T-helper 2 cell (primary cell): ENCODE measurements around the gene ADAM15.

ENCODE experiments used
- DNase-seq, 5 experiments: peaks; one replicate each; pipeline versions ENCODE4 v3.0.0 to v3.0.0-alpha.2; 2012 to 2022

ADAM15 gene

DNA sequence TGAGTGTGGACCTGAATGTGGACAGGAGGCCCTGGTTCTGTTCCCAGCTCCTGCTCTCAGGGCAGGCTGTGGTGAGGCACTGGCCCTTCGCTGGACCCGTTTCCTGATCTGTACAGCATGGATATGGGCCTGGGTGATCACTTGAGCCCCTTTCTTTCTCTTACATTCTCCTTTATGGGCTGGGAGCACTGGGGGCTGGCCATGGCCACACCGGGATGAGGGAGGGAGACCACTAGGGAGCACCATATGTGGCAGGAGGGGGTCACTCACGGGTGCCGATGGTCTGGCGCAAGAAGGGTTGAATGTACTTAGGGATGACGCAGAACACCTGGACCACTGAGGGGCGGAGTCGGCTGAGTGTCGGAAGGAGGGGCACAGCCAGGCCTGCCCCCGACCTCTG, 20.2 kb upstream of the ADAM15 start:
- no peak for DNase-seq

DNA sequence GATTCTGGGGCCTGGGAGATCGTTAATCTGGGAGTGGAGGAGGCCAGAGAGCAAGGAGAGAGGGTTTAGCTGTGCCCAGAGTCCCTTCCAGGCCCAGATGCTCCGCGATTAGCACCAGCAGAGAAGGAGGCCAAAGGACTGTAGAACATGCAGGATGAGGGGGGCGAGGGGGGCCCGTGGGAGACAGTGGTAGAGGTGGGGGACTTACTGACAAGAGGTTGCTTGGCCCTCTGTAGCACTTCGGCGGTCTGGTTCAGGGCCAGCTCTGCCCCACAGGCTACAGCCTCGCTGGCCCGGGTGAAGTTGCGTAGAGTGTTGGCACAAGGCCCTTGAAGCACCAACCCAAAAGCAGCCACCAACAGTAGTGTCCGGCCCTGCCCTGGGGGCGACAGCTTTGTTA, 18.2 kb upstream of the ADAM15 start:
- DNase-seq = no peak

DNA sequence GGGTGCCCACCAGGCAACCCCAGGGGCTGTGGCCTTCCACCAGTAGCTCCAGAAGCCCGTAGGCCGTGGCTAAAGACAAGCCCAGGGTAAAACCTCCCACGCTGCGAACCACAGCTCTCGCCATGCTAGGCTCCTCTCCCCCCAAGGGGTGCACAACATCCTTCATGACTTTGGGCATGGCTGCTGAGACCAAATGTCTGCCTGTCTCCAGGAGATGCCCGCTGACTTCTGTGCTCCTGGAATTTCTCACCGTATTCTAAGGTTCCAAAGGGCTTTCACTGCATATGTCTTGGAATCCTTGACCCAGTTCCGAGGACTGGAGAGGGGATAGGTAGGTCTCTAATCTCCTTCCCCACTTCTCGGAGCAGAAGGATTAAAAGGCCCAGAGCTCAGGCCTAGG, 17.6 kb upstream of the ADAM15 start, which contains the start of the genes DCST1 and DCST2:
DCST1 (plus strand) TSS at position 301 of the 400 bp plus-strand sequence. CDS start 213 bp downstream, outside the sequence.
DCST2 (minus strand) TSS at position 258 of the 400 bp plus-strand sequence; CDS start at position 178, 80 bp downstream.
- DNase-seq = no peak

- DNase-seq = no peak
Measured at GRCh38 chr1:155034318-155035208, 16.6 kb upstream of the ADAM15 start.

DNA sequence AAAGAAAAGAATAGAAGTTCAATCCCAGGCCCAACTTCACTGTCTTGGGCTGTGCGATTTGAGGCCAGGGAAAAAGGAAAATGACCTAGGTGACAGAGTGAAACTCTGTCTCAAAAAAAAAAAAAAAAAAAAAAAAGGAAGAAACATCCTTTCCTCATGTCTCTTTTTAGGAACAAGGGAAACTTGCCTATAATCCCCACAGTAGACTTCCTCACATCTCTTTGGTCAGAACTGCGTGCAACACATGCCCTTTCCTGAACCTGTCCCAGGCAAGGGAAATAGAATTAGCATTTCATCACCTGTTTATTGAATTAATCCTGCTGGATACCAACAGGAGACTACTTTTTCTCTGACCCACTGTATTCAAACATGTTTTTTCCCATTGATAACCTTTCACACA, 15.2 kb upstream of the ADAM15 start:
- DNase-seq = no peak

GRCh38 chr1:155037043-155037442, 14.1 kb upstream of the ADAM15 start:
- no peak for DNase-seq

DNA sequence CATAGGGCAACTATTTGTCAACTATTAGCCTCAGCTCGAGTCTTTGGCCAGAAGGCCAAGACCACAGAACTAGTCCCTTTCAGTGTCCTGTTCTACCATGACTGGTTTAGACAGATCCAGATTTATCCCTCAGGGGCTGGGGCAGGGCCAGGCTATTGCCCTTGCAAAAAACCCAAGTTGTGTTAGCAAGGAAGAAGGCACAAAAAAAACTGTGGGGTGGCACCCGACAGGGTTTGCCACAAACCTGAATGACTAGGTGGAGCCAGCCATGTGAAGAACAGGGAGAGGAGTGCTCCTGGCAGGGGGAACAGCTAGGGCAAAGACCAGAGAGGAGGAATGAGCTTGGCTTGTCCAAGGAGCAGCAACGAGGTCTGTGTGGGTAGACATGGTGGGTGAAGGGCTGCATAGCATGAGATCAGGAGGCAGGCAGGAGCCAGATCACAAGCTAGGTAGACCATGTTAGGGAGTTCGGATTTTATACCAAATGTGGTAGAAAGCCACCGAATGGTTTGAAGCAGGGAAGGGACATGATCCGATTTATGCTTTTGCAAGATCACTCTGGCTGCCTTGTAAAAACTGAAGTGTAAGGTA, 13.2 kb upstream of the ADAM15 start:
- no peak for DNase-seq

DNA sequence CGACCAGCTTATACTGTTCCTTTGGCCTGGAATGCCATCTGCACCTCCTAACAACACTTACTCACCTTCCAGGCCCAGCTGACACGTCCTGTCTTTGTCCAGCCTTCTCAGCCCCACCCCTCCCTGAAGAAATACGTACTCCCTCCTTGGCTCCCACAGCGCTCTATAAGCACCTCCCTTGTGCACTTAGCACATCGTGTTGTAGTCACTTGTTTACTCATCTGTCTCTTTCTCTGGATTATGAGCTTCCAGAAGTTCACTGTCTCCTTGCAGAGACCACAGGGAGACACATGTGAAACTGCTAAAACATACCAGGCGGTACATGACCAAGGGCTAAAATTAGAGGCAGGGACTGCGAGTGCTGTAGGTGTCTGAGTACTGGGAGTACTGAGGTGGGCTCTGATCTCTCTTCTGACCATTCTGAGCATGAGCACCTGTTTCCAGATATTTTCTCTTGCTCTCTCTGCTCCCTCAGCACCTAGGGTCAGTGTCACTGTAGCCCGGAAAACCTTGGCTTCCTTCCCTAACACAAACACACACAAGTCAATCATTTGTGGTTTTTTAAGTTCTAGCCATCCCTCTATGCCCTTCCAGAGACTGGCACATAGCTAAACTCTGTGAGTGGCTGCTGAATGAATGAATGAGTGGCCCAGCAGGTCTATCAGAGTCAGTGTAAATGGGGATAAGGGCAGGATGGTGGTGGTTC, 12.4 kb upstream of the ADAM15 start:
- DNase-seq = no peak

DNA sequence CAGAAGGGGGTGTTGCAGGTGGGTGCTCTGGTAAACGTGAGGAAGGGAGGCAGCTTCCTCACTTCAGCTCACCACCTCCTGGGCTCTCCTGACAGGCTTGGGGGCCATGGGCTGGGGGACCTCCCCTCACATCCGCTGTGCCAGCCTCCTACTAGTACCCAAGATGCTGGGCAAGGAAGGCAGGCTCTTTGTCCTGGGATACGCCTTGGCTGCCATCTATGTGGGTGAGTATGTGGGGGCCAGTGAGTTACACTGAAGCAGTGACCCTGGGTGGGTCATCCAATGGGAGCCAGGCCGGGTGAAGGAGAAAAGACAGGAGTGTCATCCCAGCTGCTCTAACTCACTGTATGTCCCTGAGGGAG, 11.8 kb upstream of the ADAM15 start:
- no peak for DNase-seq

GRCh38 chr1:155040358-155041093, 10.6 kb upstream of the ADAM15 start:
- no peak for DNase-seq

- no peak for DNase-seq
Measured at GRCh38 chr1:155042789-155043188, 8.3 kb upstream of the ADAM15 start.

- DNase-seq = no peak
Measured at GRCh38 chr1:155043301-155043702, 7.8 kb upstream of the ADAM15 start.

DNA sequence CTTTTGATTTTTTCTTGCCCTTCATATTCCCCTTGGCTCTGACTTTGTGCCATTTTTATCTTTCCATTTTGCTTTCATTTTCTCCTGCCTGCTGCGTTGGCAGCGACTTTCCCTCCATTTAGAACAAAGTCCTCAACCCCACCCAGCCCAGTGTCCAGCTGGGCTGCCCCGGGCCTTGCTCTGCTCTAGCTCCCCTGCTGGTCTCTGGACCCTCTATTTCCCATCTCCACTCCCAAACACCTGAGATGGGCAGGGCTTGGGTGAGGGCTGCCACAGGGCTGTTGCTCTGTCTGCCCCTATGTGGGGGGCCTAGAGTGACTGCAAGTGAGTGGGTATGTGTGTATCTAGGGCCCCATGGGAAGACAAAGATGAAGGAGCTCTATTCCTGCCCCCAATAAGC, 7.3 kb upstream of the ADAM15 start:
- DNase-seq = no peak

DNA sequence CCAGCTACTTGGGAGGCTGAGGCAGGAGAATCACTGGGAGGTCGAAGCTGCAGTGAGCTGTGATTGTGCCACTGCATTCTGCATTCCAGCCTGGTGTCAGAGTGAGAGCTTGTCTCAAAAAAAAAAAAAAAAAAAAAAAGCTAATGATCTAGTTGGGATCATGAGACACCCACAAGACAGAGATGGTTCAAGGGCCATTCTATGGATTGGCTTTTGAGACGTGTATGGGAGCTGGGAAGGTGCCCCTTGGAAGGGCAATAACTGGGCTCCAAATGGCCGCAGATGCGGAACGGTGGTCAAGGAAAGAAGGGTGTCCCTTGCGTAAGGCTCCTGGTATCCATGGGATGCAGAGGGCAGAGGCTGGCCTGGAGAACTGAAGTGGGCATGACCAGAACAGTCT, 6.8 kb upstream of the ADAM15 start:
- DNase-seq = no peak

GRCh38 chr1:155044812-155045657, 6.1 kb upstream of the ADAM15 start:
- DNase-seq = peak in 4 of 5 experiments; percentile 17 to 73 (median 42)

DNA sequence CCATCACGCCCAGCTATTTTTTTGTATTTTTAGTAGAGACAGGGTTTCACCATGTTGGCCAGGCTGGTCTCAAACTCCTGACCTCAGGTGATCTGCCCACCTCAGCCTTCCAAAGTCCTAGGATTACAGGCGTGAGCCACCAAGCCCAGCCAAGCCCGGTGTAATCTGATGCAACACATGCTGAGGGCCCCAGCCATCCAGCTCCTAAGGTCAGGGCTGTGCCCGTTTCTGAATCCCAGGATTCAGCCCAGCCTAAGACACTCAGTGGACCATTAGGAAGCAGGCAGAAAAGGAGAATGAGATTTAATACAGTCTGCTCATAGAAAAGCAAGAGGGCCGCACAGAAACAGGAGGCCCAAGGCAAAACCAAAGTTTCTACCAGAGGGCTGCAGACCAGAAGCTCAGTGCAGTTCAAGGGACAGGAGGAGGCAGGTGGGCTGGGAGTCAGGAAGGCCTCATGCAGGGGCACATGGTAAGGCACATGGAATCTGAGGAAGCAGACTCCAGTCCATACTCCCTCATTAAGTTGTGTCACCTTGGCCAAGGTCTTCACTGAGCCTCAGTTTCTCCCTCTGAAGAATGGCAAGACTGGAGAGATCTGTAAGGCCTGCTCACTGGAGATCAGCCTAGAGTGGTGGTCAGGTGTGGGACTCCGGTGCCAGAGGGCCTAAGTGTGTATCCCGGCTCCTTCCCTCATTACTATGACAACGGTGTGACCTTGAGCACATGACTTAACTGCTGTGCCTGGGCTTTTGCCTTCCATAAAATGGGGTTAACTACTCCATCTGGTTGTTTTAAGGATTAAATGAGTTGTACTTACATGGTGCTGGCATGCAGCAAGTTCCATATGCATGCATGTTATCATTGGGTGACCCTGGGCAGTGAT, 2.4 kb upstream of the ADAM15 start:
- DNase-seq = no peak

DNA sequence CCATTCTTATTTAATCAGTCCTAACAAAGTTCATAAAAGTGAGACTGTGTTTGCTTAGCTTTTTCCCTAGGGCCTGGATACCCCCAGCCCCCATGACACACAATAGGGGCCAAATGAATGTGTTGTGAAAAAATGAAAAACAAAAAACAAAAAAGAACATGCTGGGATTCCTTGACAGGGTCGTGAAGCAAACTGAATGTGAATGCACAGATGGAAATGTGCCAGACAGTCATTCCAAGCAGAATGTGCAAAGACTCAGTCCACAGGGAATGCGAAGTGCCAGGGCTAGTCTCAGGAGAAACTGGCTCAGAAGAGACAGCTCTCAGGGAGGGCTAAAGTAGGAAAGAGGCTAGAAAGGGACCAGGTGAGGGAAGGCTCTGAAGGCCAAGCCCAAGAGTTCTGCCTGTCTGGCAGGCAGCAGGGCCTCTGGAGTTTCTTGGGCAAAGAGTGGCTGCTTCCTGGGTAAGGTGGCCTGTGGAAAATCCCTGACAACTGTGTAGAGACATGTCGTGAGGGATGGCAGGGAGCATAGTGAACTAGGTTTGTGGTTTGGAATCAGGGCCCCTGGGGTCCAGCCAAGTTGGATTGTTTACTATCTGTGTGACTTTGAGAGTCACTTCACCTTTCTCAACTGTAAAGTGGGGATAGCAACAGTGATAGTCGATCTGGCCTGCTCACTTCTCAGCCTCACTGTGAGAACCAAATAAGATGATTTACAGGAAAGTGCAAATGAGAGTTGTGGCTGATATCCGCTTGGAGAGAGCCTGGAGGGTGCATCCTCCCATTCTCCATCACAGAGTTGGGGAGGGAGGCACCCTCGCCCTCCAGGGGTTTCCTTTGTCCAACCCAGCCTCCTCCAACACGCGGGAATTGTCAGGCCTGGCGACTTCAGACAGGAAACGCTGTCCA, 1.2 kb upstream of the ADAM15 start:
- no peak for DNase-seq

GRCh38 chr1:155051342-155051776, 243 bp downstream of the ADAM15 start:
- no peak for DNase-seq

- peak in 3 of 5 experiments; percentile 18 to 72 (median 32) for DNase-seq
Measured at GRCh38 chr1:155051777-155052398, 772 bp downstream of the ADAM15 start.
